ENCODE measurements around the gene WDR72. TPM values are rescaled to one million over a fixed set of nuclear protein-coding genes. Genes with fewer than 3 reads are reported as not detected.
A peak's percentile ranks its signal among the peaks of the same experiment; 100 is the strongest.

The WDR72 gene
- total RNA-seq, 1 experiment from 2014 or later = not detected

GRCh38 chr15:53591041-53591440 lies 168.4 kb downstream of the WDR72 start:
- Mint-ChIP-seq H3K4me1 (ENCODE audit: insufficient read depth, unreplicated experiment) (no peaks in the 10 kb centered on the region), H3K36me3 (ENCODE audit: insufficient read depth, unreplicated experiment) (no peaks in the 10 kb centered on the region), H3K27me3 (ENCODE audit: insufficient read depth, unreplicated experiment) (peaks cover 41% of the 10 kb centered on the region), H3K9me3 (ENCODE audit: unreplicated experiment) (no peaks in the 10 kb centered on the region), H3K4me3 (ENCODE audit: unreplicated experiment) (no peak overlapping the region), H3K27ac (ENCODE audit: low read depth, unreplicated experiment) (no peak overlapping the region)
- CTCF ChIA-PET = interaction anchor here (0.9 kb wide), 1 partner anchor 248 kb away, joined by 4 read pairs; no protein-coding TSS in a partner anchor
- POLR2A ChIA-PET = no interaction called here
- no peak for TF ChIP-seq CTCF (IDR thresholded peaks at IDR 0.05; ENCODE audit: unreplicated experiment)
- intact Hi-C loops (cut with micrococcal nuclease) = no loop called here
- no peak for DNase-seq (ENCODE audit: unreplicated experiment)
- BruUV-seq (replicated peaks) = no TSS peak

GRCh38 chr15:53590380-53590779 lies 169.1 kb downstream of the WDR72 start:
- Mint-ChIP-seq H3K27me3 (ENCODE audit: insufficient read depth, unreplicated experiment) (peaks cover 43% of the 10 kb centered on the region), H3K4me3 (ENCODE audit: unreplicated experiment) (no peak overlapping the region), H3K27ac (ENCODE audit: low read depth, unreplicated experiment) (no peak overlapping the region), H3K36me3 (ENCODE audit: insufficient read depth, unreplicated experiment) (no peaks in the 10 kb centered on the region), H3K9me3 (ENCODE audit: unreplicated experiment) (no peaks in the 10 kb centered on the region), H3K4me1 (ENCODE audit: insufficient read depth, unreplicated experiment) (no peaks in the 10 kb centered on the region)
- POLR2A ChIA-PET = no interaction called here
- no peak for DNase-seq (ENCODE audit: unreplicated experiment)
- no peak for TF ChIP-seq CTCF (IDR thresholded peaks at IDR 0.05; ENCODE audit: unreplicated experiment)
- CTCF ChIA-PET = no interaction called here
- no TSS peak for BruUV-seq (replicated peaks)
- intact Hi-C loops (cut with micrococcal nuclease) = no loop called here

GRCh38 chr15:53589520-53590057 lies 169.9 kb downstream of the WDR72 start:
- no peak for DNase-seq (ENCODE audit: unreplicated experiment)
- Mint-ChIP-seq H3K4me1 (ENCODE audit: insufficient read depth, unreplicated experiment) (no peaks in the 10 kb centered on the region), H3K36me3 (ENCODE audit: insufficient read depth, unreplicated experiment) (no peaks in the 10 kb centered on the region), H3K27ac (ENCODE audit: low read depth, unreplicated experiment) (no peak overlapping the region), H3K27me3 (ENCODE audit: insufficient read depth, unreplicated experiment) (peaks cover 51% of the 10 kb centered on the region), H3K4me3 (ENCODE audit: unreplicated experiment) (no peak overlapping the region), H3K9me3 (ENCODE audit: unreplicated experiment) (no peaks in the 10 kb centered on the region)
- no peak for TF ChIP-seq CTCF (IDR thresholded peaks at IDR 0.05; ENCODE audit: unreplicated experiment)
- intact Hi-C loops (cut with micrococcal nuclease) = no loop called here
- POLR2A ChIA-PET = no interaction called here
- no TSS peak for BruUV-seq (replicated peaks)
- CTCF ChIA-PET = no interaction called here

GRCh38 chr15:53588773-53589172 lies 170.7 kb downstream of the WDR72 start:
- H3K27ac Mint-ChIP-seq (ENCODE audit: low read depth, unreplicated experiment) = no peak overlapping the region

More at GRCh38 chr15:53588773-53589172, 170.7 kb downstream of the WDR72 start:
- no peak overlapping the region for H3K4me3 Mint-ChIP-seq (ENCODE audit: unreplicated experiment)
- ChIA-PET CTCF (no interaction called here), POLR2A (no interaction called here)
- peaks cover 60% of the 10 kb centered on the region for H3K27me3 Mint-ChIP-seq (ENCODE audit: insufficient read depth, unreplicated experiment)
- no peaks in the 10 kb centered on the region for H3K36me3 Mint-ChIP-seq (ENCODE audit: insufficient read depth, unreplicated experiment)
- no TSS peak for BruUV-seq (replicated peaks)
- intact Hi-C loops (cut with micrococcal nuclease) = no loop called here
- TF ChIP-seq CTCF (IDR thresholded peaks at IDR 0.05; ENCODE audit: unreplicated experiment) = no peak
- no peaks in the 10 kb centered on the region for H3K9me3 Mint-ChIP-seq (ENCODE audit: unreplicated experiment)
- peak; percentile 14 for DNase-seq (ENCODE audit: unreplicated experiment)
- H3K4me1 Mint-ChIP-seq (ENCODE audit: insufficient read depth, unreplicated experiment) = no peaks in the 10 kb centered on the region

Measured in MCF 10A (cell line).